HEK293T (cell line): ENCODE results near the gene CDYL.

ENCODE experiments used
- CTCF ChIA-PET: fragments of 350-600 bp; formaldehyde crosslinking; extraction: SDS; loops from one replicate; lab custom pipeline; 2021; ENCODE audit warnings: antibody characterized with exemption, inconsistent platforms; lab: Yijun Ruan, JAX
- POLR2A ChIA-PET: fragments of 350-600 bp; formaldehyde crosslinking; extraction: SDS; loops from one replicate; lab custom pipeline; 2020; ENCODE audit warnings: antibody characterized with exemption, inconsistent platforms; lab: Yijun Ruan, JAX
- DNase-seq: peaks from one replicate; pipeline ENCODE4 v3.0.0; 2012; ENCODE audit warnings: mixed read lengths; ENCODE audit errors: extremely low spot score
- ARNT ChIP-seq: fragments of 450-650 bp; IDR thresholded peaks from 2 replicates; pipeline ENCODE4 v1.6.1; 2017; ENCODE audit warnings: mild to moderate bottlenecking
- BHLHE40 ChIP-seq: fragments of 450-650 bp; IDR thresholded peaks from 2 replicates; pipeline ENCODE4 v1.6.1; 2016; ENCODE audit warnings: mild to moderate bottlenecking, moderate library complexity, borderline replicate concordance
- CTBP1 ChIP-seq: fragments of 450-650 bp; IDR thresholded peaks from 2 replicates; pipeline ENCODE4 v1.6.1; 2016; ENCODE audit warnings: borderline replicate concordance
- ELF4 ChIP-seq: fragments of 450-650 bp; IDR thresholded peaks from 2 replicates; pipeline ENCODE4 v1.6.1; 2017; ENCODE audit warnings: antibody characterized with exemption
- FOXA1 ChIP-seq: fragments of 450-650 bp; IDR thresholded peaks from 2 replicates; pipeline ENCODE4 v1.6.1; 2016; ENCODE audit warnings: mild to moderate bottlenecking
- FOXK2 ChIP-seq: fragments of 450-650 bp; IDR thresholded peaks from 2 replicates; pipeline ENCODE4 v1.6.1; 2016; ENCODE audit warnings: mild to moderate bottlenecking
- FOXM1 ChIP-seq: fragments of 450-650 bp; IDR thresholded peaks from 2 replicates; pipeline ENCODE4 v1.6.1; 2017; ENCODE audit warnings: mild to moderate bottlenecking, borderline replicate concordance
- HDGF ChIP-seq: fragments of 450-650 bp; IDR thresholded peaks from 2 replicates; pipeline ENCODE4 v1.6.1; 2017; ENCODE audit warnings: antibody characterized with exemption, borderline replicate concordance
- L3MBTL2 ChIP-seq: fragments of 450-650 bp; conservative IDR thresholded peaks from 2 replicates; pipeline ENCODE4 v1.6.1; 2016; ENCODE audit warnings: mild to moderate bottlenecking
- LEF1 ChIP-seq: fragments of 450-650 bp; IDR thresholded peaks from 2 replicates; pipeline ENCODE4 v1.6.1; 2017; ENCODE audit warnings: mild to moderate bottlenecking, borderline replicate concordance
- NFRKB ChIP-seq: fragments of 450-650 bp; IDR thresholded peaks from 2 replicates; pipeline ENCODE4 v1.6.1; 2016; ENCODE audit warnings: mild to moderate bottlenecking, moderate library complexity
- PKNOX1 ChIP-seq: fragments of 450-650 bp; IDR thresholded peaks from 2 replicates; pipeline ENCODE4 v1.6.1; 2016
- SP1 ChIP-seq: fragments of 450-650 bp; IDR thresholded peaks from 2 replicates; pipeline ENCODE4 v1.6.1; 2017
- SUZ12 ChIP-seq: fragments of 450-650 bp; IDR thresholded peaks from 2 replicates; pipeline ENCODE4 v1.6.1; 2016; ENCODE audit warnings: mild to moderate bottlenecking
- TARDBP ChIP-seq: fragments of 450-650 bp; IDR thresholded peaks from 2 replicates; pipeline ENCODE4 v1.6.1; 2016
- ZNF384 ChIP-seq: fragments of 450-650 bp; IDR thresholded peaks from 2 replicates; pipeline ENCODE4 v1.6.1; 2016

The CDYL gene

GRCh38 chr6:4987432-4987831 lies 211.2 kb downstream of the CDYL start:
- TF ChIP-seq TARDBP (no peak), HDGF (no peak), ELF4 (no peak), SP1 (no peak), NFRKB (no peak), CTBP1 (no peak), LEF1 (no peak), PKNOX1 (no peak), BHLHE40 (no peak), FOXK2 (no peak), ZNF384 (no peak), FOXM1 (no peak), ARNT (no peak), SUZ12 (no peak)
- CTCF ChIA-PET, result no interaction called here
- POLR2A ChIA-PET, result no interaction called here
- no peak for DNase-seq

- ChIA-PET CTCF (no interaction called here), POLR2A (no interaction called here)
- DNase-seq, result no peak
- TF ChIP-seq PKNOX1 (no peak), ZNF384 (no peak), CTBP1 (no peak), FOXA1 (no peak), FOXM1 (no peak), ARNT (no peak)
These were observed 218.5 kb downstream of the CDYL start for GRCh38 chr6:4994741-4995140.

GRCh38 chr6:4997862-4998261 lies 221.7 kb downstream of the CDYL start:
- POLR2A ChIA-PET, result no interaction called here
- DNase-seq, result no peak
- TF ChIP-seq PKNOX1 (no peak), ELF4 (no peak), NFRKB (no peak), SUZ12 (no peak), BHLHE40 (no peak), ZNF384 (no peak), FOXK2 (no peak), LEF1 (no peak), HDGF (no peak), L3MBTL2 (no peak), ARNT (no peak), SP1 (no peak), FOXA1 (no peak), CTBP1 (no peak), TARDBP (no peak), FOXM1 (no peak)
- CTCF ChIA-PET, result no interaction called here

GRCh38 chr6:4999586-4999985 lies 223.4 kb downstream of the CDYL start:
- TF ChIP-seq LEF1 (no peak), ELF4 (no peak), SUZ12 (no peak), FOXM1 (no peak), L3MBTL2 (no peak), CTBP1 (no peak), SP1 (no peak), NFRKB (no peak), PKNOX1 (no peak), ZNF384 (no peak), HDGF (no peak), ARNT (no peak), FOXK2 (no peak), TARDBP (no peak), FOXA1 (no peak), BHLHE40 (no peak)
- CTCF ChIA-PET, result no interaction called here
- POLR2A ChIA-PET, result no interaction called here
- no peak for DNase-seq

- DNase-seq, result peak; percentile 94
- ChIA-PET POLR2A (interaction anchor here (0.6 to 1.6 kb wide), 7 partner anchors 10 to 41 kb away, joined by 3 to 10 read pairs (median 3); no protein-coding TSS in a partner anchor), CTCF (interaction anchor here (0.5 to 1.2 kb wide), 2 partner anchors 27 to 37 kb away, joined by 4 to 5 read pairs; no protein-coding TSS in a partner anchor)
- TF ChIP-seq FOXK2, result no peak
- peak; percentile 36; the same call in 1 of the 2 replicates for TF ChIP-seq HDGF
- no peak for TF ChIP-seq BHLHE40
- no peak for TF ChIP-seq TARDBP
- TF ChIP-seq NFRKB, result no peak
- TF ChIP-seq ZNF384, result no peak
- no peak for TF ChIP-seq FOXM1
- peak; percentile 99 for TF ChIP-seq L3MBTL2
- no peak for TF ChIP-seq CTBP1
- no peak for TF ChIP-seq PKNOX1
- TF ChIP-seq ARNT, result no peak
- no peak for TF ChIP-seq ELF4
- TF ChIP-seq SP1, result peak; percentile 85
- TF ChIP-seq FOXA1, result no peak
- peak; percentile 86 for TF ChIP-seq SUZ12
- no peak for TF ChIP-seq LEF1
These were observed 227.6 kb downstream of the CDYL start, which contains the start of gene RPP40 for GRCh38 chr6:5003604-5004372. RPP40 (minus strand) TSS chr6:5004037; CDS start chr6:5004002, 35 bp downstream.
